Ammon's horn (tissue), 1 donor: ENCODE results near the gene RAB11FIP2.
"Not testable (repeated sequence)": the region's sequence is repeated elsewhere in the genome, so short reads cannot be mapped to it uniquely, and the experiment has no call there.

Source experiments
- DNase-seq: peaks from one replicate; pipeline ENCODE4 v3.0.0-alpha.2; 2016; ENCODE audit warnings: low spot score

Gene RAB11FIP2, protein sequence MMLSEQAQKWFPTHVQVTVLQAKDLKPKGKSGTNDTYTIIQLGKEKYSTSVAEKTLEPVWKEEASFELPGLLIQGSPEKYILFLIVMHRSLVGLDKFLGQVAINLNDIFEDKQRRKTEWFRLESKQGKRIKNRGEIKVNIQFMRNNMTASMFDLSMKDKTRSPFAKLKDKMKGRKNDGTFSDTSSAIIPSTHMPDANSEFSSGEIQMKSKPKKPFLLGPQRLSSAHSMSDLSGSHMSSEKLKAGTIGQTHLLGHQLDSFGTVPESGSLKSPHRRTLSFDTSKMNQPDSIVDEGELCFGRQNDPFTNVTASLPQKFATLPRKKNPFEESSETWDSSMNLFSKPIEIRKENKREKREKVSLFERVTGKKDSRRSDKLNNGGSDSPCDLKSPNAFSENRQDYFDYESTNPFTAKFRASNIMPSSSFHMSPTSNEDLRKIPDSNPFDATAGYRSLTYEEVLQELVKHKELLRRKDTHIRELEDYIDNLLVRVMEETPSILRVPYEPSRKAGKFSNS

DNA sequence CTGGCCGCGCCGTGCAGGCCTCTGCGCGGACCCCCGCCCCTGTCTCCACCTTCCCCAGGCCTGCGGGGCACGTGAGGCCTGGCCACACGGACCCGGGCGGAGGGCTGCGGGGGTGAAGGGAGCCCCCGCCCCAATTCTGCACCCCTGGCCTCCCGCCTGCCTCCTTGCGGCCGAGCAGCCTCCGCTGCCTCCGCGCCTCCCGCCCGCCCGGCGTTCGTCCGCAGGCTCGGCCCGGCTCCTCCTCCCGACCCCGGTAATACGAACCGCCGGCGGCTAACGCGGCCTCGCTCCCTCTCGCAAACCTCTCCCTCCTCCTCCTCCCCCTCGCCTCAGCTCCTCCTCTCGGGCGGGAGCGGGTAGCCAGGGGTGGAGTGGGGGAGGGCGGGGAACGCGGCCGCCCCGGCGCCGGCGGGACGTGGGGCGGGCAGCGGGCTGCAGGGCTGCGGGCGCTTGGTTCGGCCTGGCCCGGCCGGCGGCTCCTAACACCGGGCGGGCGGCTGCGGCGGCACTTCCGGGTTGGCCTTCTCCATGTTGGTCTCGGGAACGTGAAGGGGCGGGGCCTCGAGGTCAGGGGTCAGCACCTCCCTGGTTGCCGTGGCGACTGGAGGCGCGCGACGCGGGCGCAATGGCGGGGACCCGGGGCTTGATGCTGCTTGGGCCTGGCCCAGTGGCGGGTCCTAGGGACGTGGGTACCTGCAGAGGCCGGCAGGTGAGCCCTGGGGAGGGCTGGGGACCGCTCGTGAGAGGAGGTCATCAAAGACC, at the start of gene RAB11FIP2:
RAB11FIP2 (minus strand) TSS at position 547 of the 762 bp plus-strand sequence. CDS start 778 bp downstream, outside the sequence.
- DNase-seq = peak; percentile 98

GRCh38 chr10:118096022-118096421, 49.3 kb upstream of the RAB11FIP2 start:
- no peak for DNase-seq

DNA sequence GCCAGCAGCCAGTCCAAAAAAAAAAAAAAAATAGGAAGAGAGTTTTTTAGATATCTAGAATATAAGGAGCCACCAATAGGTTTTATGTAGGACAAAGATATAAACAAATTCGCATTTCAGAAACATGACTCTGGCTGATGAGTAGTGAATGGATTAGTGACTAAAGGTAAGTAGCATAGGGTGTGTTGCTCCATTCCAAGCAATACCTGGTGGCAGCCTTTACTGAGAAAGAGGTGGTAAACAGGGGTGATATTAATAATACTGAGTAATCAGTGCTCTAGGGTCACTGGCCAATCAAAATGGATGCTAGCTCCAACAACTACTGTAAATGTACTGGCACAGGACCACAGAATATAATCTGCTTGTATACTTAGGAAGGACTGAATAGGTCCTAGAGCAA, 45.5 kb upstream of the RAB11FIP2 start:
- no peak for DNase-seq

- no peak for DNase-seq
These were observed 34.1 kb upstream of the RAB11FIP2 start for GRCh38 chr10:118080817-118081216.

DNA sequence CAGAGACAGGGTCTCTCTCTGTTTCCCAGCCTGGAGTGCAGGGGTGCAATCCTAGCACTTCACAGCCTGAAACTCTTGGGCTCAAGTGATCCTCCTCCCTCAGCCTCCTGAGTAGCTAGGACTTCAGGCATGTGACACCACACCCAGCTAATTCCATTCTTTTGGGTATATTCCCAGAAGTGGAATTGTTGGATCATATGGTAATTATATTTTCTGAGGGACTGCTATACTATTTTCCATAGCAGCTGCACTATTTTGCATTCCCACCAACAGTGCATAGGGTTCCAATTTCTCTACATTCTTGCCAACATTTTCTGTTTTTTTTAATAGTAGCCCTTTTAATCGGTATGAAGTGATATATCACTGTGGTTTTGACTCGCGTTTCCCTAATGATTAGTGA, 30.0 kb upstream of the RAB11FIP2 start:
- DNase-seq = no peak

DNA sequence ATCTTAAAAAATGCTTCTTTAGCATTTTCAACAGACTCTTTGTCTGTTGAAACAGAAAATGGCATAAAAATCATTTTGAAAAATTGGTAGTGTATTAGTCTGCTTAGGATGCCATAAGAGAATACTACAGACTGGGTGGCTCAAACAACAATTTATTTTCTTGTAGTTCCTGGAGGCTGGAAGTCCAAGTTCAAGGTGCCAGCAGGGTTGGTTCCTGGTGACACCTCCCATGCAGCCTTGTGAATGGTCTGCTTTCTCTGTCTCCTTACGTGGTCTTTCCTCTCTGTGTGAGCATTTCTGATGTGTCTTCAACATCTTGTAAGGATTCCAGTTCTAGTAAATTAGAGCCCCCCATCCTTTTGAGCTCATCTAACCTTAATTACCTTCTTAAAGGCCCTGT, 26.1 kb upstream of the RAB11FIP2 start:
- DNase-seq = no peak

DNA sequence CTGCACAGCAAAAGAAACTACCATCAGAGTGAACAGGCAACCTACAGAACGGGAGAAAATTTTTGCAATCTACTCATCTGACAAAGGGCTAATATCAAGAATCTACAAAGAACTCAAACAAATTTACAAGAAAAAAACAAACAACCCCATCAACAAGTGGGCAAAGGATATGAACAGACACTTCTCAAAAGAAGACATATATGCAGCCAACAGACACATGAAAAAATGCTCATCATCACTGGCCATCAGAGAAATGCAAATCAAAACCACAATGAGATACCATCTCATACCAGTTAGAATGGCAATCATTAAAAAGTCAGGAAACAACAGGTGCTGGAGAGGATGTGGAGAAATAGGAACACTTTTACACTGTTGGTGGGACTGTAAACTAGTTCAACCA, 20.6 kb upstream of the RAB11FIP2 start:
- DNase-seq = not testable (repeated sequence)

- DNase-seq = no peak
These were observed 16.1 kb upstream of the RAB11FIP2 start for GRCh38 chr10:118062798-118063238.

DNA sequence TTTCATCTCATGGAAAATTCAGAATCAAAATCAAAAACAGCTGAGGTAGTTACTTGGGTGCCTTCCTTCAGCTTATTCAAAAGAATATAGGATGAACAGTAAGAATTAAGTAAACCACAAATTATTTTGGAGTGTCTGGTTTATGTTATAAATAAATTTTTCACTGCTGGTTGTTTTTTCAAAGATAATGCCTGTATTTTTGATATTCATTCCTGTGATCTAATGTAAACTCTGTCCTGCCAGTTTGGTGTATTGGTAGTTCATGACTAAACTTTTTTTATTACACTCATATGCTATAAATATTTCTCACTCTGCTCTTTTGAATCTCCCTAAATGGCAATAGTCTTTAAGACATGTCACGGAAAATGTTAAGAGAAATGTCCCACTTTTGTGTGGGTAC, 11.6 kb upstream of the RAB11FIP2 start:
- no peak for DNase-seq

DNA sequence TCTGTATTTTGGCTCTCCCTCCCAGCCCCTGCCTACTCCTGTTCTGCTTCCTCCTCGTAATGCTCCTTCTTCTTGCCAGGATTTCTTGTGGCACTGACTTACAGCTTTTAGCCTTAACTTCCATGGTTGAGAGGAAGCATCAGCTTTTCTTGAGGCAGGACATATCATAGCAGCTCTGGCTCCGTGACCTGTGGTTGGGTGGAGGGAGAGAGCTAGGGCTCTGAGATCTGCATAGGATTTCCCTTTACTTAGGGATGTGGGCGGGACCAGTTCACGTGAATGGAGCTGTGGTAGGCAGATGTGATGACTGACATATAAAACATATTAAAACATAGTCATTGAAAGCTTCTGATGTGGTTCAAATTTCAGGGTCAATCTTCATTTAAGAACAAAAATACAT, 10.6 kb upstream of the RAB11FIP2 start:
- DNase-seq = no peak

DNA sequence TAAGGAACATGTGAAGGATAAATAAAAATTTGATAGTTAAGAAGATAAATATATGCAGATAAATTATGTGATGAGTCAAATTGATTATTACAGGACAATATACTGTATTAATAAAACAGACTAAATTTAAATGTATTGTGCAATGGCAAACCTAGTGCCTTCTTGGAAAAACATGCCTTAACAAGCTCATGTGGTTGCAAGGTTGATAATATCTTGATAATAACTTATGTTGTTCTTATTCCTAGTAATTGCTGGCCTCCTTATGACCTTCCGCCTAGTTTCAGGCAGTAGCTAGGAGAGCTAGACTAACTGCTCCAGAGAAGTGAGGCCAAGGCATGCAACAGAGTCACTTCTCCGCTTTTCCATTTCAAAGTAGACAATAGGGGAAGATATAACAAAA, 7.6 kb upstream of the RAB11FIP2 start:
- DNase-seq = no peak

DNA sequence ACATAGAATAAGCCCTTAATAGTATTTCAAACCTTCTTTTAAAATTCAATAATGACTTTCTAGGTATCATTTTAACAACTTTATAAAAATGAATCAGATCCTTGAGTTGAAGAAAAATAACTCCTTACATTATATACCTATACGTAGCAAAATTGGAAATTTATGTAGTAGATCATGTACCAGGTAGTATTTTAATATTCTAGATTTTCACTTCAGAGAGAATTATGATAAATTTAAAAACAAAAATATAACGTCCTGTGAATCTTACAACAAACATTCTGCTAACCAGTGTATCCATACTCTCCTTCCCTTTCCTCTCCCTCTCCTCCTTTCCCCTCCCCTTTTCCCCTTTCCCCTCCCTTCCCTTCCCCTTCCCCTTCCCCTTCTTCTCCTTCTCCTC, 6.1 kb upstream of the RAB11FIP2 start:
- DNase-seq = no peak

DNA sequence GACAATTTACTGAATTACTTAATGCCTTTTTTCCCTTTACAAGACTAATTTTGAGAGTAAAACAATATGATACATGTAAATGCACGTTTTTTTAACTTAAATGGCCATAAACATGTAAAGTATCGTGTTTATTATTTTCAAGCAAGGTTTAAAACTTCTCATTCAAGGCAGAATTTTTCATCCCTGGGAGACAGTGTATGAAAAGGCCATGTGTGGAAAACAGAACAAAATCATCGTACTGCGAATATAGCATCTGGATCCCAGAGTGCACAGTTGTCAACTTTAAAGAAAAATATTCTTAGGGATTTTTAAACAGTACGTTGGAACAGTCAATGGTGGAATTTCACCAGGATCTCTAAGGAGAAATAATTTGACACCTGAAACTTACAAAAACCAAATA, 1.1 kb upstream of the RAB11FIP2 start:
- no peak for DNase-seq

- no peak for DNase-seq
These were observed 497 bp upstream of the RAB11FIP2 start for GRCh38 chr10:118047157-118047719.

GRCh38 chr10:118045837-118046394, 825 bp downstream of the RAB11FIP2 start:
- peak; percentile 56 for DNase-seq

DNA sequence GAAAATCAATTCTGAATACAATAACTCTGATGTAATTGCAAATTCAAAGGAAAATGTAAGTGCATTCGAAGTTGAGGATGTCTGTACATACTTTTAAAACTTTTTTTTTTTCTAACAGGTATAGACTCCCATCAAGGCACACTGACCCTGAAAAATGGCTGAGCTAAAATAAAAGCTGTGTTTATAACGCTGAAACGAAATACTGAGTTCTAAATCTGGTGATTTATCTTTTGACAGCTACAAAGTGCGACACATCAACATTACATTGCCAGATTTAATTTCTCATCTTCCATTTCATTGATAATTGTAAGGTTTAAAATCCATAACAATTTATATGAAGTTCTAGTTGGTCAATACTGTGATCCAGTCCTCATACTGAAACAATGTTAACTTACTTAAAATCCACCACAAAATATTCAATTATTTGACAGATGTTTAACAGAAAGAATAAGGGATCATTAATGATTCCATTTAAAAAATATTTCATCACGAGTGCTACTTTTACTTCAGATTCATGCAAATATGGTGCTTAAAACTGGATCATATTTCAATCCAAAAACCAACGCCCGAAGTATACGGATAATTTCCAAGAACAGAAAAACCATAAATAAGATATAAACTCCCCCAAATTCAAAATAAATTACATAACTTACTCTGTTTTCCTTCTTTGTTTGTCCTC, 1.4 kb downstream of the RAB11FIP2 start:
- DNase-seq = no peak

GRCh38 chr10:118042827-118043242, 3.9 kb downstream of the RAB11FIP2 start:
- DNase-seq = no peak

- DNase-seq = no peak
These were observed 4.4 kb downstream of the RAB11FIP2 start for GRCh38 chr10:118042336-118042735.

DNA sequence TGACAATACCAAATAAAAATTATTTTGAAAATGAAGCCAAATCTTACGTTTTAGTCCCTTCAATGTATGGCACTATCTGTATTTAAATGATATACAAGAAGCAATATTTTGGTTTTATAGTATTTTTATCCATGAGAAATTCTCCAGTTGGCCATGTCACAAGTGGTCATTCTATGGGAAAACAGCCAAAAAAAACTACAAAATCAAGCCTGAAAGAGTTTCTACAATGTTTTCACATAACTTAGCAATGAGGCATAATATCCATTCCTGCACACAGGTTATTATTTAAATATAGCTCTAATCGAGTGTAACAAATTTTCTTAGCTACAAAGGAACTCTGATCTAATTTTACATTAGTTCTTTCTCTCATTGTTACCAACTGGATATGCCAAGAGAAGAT, 5.4 kb downstream of the RAB11FIP2 start:
- no peak for DNase-seq

DNA sequence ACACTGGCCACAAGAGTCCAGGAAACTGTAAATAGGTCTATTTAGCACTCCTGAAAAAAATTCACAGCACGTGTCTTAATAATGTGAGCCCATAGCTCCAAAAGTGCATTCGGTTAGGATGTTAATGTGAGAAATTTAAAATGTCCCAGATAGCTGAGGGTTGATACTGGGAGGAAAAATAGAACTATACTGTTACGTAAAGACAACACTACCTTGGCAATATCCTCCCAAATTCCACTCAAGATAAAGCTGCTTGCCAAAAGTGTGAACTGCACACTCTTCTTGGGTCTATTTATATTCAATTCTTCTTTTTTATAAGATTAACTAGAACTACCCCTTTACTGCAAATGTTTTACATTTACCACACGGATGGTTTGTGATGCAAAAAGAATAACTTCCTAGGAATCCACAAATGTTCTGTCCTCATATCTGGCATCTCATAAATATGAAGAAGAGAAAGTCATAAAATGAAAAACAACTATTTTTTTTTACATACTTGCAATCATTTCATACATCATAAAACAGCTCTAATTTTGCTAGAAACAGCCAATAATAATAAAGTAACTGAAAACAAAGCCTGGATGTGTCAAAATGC, 10.4 kb downstream of the RAB11FIP2 start:
- no peak for DNase-seq

GRCh38 chr10:118035354-118036005, 11.3 kb downstream of the RAB11FIP2 start:
- DNase-seq = peak; percentile 30
